ENCODE results near the gene KIAA0825.
A peak's percentile ranks its signal among the peaks of the same experiment; 100 is the strongest.

KIAA0825 gene

DNA sequence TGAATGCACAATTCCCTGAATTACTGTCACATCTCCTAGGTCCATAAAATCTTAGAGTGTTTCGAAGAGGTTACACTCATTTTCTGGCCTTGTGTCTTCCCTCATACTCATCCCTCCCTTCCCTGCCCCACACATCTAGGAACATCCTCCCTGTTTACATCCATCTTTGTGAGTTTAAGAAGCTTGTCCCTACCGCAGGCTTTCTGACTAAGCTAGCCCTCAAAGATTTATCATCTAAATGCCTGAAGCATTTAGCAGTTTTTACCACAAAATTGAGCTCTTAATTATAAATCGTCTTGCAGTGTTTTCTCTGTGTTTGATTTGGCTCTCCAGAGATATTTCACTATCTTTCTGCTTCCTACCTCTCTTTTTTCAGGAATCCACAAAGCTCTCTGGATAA lies 374.8 kb downstream of the KIAA0825 start:
- no peak for DNase-seq
- in situ Hi-C loops (cut with HindIII; ENCODE audit: low pct_ligation_motif_present, low pct_unique_long_range_greater_than_20kb, low sequenced_read_pairs) = no loop called here

DNA sequence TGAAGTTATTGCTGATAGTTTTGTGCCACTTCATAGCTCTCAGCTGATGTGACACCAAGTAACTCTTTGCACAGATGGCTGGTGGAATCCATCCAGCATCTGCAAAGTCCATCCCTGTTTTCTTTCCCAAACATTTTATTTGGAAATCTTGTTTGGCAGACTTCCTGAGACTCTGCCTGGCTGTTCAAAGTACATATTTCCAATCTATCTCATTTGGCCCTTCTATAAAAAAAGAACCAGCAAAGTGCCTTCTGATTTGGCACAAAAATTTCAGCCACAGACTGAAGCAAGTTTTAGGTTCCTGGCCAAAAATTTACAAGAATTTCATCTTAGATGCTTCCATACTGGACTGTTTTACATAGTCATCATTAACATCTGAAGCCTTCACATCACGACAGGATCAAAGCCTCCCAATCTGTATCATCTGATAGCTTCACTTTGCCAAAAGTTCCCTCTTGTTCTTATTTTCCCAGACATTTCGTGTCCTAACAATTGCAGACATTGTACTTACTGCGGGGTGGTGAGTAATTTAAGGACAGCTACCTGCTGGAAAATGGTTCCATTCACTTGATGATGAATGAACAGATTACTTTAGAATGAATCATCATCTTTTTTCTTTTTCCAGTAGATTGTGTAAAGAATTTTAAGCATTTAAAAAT lies 377.3 kb downstream of the KIAA0825 start:
- peak; percentile 5 for DNase-seq
- in situ Hi-C loops (cut with HindIII; ENCODE audit: low pct_ligation_motif_present, low pct_unique_long_range_greater_than_20kb, low sequenced_read_pairs) = no loop called here

DNA sequence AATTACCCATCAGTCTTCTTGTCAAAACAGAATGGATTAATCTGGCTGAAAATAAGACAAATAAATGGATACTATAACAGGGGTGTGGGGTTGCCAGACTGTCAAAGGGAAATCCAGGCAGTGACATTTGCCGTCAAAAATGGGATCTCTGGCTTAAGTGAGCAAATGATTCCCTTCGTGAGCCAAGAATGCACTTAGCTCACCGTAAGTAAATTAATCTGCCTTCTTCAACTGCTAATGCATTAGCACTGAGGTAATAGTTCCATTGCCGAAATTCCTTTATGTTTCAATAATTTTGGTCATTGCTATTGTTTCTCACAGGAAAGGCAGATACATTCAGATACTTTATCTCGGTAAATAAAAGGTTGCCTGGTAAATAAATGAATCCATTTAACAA lies 377.8 kb downstream of the KIAA0825 start:
- in situ Hi-C loops (cut with HindIII; ENCODE audit: low pct_ligation_motif_present, low pct_unique_long_range_greater_than_20kb, low sequenced_read_pairs) = no loop called here
- DNase-seq = no peak

DNA sequence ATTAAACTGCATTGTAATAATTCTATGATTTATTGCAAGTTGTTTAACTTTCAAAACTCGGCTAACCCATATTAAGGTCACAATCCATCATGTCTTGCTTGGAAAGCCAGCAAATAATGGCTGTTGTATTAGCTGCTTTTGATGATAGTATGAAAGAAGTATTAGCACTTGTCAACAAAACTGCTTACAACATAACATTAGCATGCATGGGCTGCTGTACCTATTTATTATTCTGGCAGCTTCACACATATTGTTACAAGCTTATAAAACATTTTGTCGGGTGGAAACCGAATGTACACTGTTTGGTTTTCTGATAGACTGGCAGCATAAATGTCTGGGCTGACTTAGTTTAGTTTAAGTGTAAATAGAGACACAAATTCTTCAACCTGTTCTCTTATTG lies 378.3 kb downstream of the KIAA0825 start:
- in situ Hi-C loops (cut with HindIII; ENCODE audit: low pct_ligation_motif_present, low pct_unique_long_range_greater_than_20kb, low sequenced_read_pairs) = no loop called here
- DNase-seq = no peak

DNA sequence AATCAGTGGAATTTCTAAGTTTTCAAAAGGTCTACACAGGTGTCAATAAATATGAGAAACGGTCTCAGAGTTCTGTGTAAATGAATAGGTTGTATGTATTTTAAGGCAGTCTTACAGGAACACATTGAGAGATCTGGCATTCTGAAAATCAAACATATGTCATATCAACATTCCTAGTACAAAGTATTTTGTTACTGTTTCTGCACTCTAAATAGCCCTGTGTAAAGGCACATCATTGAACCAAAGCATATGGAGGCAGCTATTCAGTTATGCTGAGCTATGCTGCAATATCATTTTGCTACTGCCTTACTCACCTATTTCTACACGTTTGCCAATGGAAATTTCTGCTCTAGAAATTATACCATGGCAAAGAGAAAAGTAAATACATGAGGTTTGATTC lies 379.1 kb downstream of the KIAA0825 start:
- in situ Hi-C loops (cut with HindIII; ENCODE audit: low pct_ligation_motif_present, low pct_unique_long_range_greater_than_20kb, low sequenced_read_pairs) = no loop called here
- DNase-seq = no peak

DNA sequence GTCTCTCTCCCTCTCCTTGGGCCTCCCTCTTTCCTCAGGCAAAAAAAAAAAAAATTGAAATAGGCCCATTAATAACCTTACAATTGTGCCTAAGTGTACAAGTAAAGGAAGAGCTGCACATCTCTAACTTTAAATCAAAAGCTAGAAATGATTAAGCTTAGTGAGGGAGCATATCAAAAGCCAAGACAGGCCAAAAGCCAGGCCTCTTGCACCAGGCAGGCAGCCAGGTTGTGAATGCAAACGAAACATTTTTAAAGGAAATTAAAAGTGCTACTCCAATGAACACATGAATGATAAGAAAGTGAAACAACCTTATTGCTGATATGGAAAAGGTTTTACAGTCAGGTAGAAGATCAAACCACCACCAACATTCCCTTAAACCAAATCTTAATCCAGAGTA lies 383.4 kb downstream of the KIAA0825 start:
- DNase-seq = no peak
- in situ Hi-C loops (cut with HindIII; ENCODE audit: low pct_ligation_motif_present, low pct_unique_long_range_greater_than_20kb, low sequenced_read_pairs) = no loop called here

DNA sequence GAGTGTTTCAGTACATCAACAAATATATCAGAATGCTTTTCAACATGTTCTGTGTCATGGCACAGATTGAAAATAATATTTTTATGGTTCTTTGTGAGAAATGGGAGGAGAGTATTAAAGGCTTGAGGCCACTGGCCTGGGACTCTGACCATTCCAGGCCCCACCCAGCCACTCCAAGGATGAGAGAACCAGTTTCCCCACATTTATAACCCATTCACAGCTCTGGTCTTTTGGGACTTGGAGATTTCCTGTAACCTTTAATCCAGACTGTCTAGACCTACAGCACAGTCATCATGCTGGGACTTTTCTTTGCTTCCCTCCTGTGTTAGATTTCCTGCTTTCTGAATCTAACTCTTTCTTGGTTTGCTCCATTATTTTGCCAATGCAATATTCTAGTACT lies 389.6 kb downstream of the KIAA0825 start:
- in situ Hi-C loops (cut with HindIII; ENCODE audit: low pct_ligation_motif_present, low pct_unique_long_range_greater_than_20kb, low sequenced_read_pairs) = no loop called here
- DNase-seq = no peak

DNA sequence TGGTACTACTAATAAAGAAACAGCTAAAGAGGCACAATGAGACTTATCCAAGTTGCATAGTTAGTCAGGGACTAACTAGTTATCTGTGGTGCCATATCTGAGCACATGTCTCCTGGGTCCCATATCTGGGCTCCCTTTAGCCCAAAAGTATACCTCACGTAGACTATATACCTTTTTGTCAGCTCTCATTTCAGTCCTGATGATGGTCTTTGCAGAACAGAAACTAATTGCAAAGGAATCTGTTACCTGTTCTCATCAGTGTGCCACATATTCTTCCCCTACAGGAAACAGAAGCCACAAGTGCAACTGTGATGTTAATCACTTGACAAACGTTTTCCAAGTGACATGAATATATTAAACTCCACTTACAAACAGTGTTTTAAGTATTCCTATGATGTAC lies 395.2 kb downstream of the KIAA0825 start:
- in situ Hi-C loops (cut with HindIII; ENCODE audit: low pct_ligation_motif_present, low pct_unique_long_range_greater_than_20kb, low sequenced_read_pairs) = no loop called here
- no peak for DNase-seq

DNA sequence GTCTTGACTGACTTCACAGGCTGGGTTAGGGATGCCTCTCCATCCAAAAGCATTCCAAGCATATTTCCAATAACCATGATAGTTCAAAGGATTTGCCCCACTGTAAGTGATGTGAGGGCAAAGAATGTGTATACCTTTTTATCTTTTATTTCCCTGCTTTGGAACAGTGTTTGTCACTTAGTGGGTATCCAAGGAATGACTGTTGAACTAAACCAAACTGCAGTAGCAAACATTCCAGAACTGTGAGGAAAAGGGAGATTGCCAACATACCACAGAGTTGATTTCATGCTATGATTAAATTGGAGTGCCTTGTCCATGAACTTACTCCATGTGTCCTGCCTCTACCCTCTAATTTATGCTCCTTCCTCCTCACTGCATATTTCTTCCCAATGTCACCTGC lies 400.0 kb downstream of the KIAA0825 start:
- peak; percentile 79 for DNase-seq
- in situ Hi-C loops (cut with HindIII; ENCODE audit: low pct_ligation_motif_present, low pct_unique_long_range_greater_than_20kb, low sequenced_read_pairs) = no loop called here

DNA sequence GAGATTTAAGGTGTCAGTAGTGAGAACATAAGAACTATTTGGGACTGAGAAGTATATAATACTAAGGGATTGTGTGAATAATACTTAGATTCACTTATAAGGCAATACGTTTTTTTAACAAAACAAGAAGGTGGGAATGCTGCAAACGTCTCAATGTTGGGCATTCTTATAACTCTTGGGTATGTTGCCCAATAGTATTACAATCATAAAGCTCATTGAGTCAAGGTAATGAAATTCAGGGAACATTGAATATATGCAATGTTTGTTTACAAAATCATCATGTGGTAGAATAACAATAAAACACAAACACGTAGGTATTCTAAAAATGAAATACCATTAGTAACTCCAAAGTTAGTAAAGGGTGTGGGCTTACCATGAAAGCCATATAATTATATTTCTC lies 400.7 kb downstream of the KIAA0825 start:
- in situ Hi-C loops (cut with HindIII; ENCODE audit: low pct_ligation_motif_present, low pct_unique_long_range_greater_than_20kb, low sequenced_read_pairs) = no loop called here
- DNase-seq = no peak

DNA sequence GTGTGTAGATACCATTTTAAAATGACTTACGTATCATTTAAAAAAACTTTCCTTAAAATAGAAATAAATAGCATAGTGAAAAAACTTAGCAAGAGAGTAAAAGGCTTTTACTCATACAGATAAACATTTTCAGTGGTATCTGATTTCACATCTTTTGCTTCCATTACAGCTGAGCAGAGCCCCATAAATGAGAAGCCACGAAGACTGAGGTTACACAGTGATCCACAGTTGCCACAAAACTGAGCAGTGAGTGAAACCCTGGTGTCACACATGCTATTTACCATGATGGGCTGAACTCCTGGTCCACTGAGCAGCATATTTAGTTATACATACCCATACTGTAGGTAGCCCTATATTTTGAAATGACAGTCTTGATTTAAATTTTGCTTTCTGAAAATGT lies 401.2 kb downstream of the KIAA0825 start:
- DNase-seq = no peak
- in situ Hi-C loops (cut with HindIII; ENCODE audit: low pct_ligation_motif_present, low pct_unique_long_range_greater_than_20kb, low sequenced_read_pairs) = no loop called here

DNA sequence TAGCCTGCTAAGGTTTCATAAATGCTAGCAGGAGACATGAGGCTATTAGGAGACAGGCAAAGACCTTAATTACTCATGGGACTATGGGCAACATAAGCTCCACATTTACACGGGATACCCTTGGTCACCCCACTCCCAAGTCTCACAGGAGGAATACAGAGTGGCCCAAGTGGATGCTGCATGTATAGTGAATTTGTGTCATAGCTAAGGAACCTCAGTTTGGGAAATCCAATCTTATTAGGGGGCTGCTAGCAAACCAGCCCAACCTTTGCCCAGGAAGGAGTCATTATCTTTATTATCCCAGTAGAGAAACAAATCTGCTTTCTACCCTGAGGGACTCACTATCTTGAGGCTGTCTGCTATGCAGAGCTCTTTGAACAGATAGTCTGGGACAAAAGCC lies 405.9 kb downstream of the KIAA0825 start:
- DNase-seq = no peak
- in situ Hi-C loops (cut with HindIII; ENCODE audit: low pct_ligation_motif_present, low pct_unique_long_range_greater_than_20kb, low sequenced_read_pairs) = no loop called here

DNA sequence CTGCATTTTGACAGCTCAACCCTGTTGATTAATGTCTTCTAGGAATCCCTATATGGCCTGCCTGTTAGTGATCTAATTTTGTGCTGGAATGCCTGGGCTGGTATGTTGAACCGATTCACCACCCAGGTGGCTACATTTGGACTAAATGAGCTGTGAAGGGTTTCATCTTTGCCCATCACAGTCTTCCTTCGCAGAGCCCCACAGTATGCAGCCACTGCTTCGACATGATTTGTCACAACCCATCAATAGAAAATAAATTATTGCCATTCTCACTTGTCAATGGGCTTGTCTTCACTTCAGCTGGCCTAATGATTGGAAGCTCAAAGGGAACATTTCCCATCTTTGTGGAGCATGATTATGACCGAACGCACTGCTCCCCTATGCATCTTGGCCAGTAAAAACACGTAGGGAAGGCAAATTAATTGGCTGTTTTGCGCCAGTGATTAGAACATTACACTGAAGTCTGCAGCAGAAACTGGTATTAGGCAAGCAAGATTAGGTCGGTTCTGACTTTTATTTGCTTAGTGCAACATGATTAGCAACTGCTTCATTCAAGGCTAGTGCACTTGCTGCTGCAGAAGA lies 408.5 kb downstream of the KIAA0825 start:
- DNase-seq = no peak
- in situ Hi-C loops (cut with HindIII; ENCODE audit: low pct_ligation_motif_present, low pct_unique_long_range_greater_than_20kb, low sequenced_read_pairs) = no loop called here

DNA sequence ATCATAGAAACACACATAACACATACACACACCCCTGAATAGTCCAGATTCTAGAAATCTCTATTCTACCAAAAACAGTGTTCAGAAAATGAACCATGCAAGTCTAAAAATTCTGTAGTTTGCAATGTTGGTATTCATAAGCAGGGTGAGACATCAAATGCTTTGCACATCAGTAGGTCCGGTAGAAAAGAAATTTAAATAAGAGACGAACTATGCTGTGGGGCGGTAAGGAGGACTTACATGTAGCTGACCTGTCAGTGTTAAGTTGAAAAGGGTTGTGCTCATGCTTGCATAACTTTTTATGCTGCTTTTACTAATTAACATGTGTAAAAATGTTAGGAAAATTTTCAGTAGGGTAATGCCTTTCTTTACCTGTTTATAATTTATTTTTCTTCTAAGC lies 409.1 kb downstream of the KIAA0825 start:
- in situ Hi-C loops (cut with HindIII; ENCODE audit: low pct_ligation_motif_present, low pct_unique_long_range_greater_than_20kb, low sequenced_read_pairs) = no loop called here
- no peak for DNase-seq

DNA sequence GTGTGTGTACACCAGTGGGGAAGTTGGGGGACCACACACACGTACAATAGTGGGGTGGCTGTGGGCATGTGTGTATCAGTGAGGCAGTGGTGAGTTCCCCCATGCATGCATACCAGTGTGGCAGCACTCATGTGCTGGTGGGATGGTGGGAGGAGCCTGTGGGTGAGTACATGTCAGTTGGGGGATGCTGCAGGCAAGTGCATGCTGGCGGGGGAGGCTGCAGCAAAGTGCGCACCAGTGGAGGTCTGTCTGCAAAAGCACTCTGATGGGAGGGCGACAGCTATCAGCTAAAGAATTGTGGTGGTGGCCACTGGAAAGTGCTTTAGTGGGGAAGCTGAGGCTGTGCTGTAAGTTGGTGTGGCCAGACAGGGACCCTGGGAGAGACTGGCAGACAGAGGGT lies 418.8 kb downstream of the KIAA0825 start:
- no peak for DNase-seq
- in situ Hi-C loops (cut with HindIII; ENCODE audit: low pct_ligation_motif_present, low pct_unique_long_range_greater_than_20kb, low sequenced_read_pairs) = no loop called here

DNA sequence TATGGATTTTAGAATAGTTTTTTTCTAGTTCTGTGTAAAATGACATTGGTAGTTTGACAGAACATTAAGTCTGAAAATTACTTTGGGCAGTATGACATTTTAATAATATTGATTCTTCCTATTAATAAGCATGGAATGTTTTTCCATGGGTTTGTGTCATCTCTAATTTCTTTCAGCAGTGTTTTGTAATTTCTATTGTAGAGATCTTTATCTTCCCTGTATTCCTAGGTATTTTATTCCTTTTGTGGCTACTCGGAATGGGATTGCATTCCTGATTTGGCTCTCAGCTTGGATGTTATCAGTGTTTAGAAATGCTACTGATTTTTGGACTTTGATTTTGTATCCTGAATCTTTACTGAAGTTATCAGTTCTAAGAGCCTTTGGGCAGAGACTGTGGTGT lies 420.4 kb downstream of the KIAA0825 start:
- in situ Hi-C loops (cut with HindIII; ENCODE audit: low pct_ligation_motif_present, low pct_unique_long_range_greater_than_20kb, low sequenced_read_pairs) = no loop called here
- no peak for DNase-seq

DNA sequence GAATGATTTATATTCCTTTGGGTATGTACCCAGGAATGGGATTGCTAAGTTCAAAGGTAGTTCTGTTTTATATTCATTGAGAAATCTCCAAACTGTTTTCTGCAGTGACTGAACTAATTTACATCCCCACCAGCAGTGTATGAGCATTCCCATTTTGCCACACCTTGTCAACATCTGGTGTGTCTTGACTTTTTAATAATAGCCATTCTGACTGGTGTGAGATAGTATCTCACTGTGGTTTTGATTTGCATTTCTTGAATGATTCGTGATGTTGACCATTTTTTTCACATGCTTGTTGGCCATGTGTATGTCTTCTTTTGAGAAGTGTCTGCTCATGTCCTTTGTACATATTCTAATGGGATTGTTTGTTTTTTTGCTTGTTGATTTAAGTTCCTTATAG lies 421.5 kb downstream of the KIAA0825 start:
- no peak for DNase-seq
- in situ Hi-C loops (cut with HindIII; ENCODE audit: low pct_ligation_motif_present, low pct_unique_long_range_greater_than_20kb, low sequenced_read_pairs) = no loop called here

DNA sequence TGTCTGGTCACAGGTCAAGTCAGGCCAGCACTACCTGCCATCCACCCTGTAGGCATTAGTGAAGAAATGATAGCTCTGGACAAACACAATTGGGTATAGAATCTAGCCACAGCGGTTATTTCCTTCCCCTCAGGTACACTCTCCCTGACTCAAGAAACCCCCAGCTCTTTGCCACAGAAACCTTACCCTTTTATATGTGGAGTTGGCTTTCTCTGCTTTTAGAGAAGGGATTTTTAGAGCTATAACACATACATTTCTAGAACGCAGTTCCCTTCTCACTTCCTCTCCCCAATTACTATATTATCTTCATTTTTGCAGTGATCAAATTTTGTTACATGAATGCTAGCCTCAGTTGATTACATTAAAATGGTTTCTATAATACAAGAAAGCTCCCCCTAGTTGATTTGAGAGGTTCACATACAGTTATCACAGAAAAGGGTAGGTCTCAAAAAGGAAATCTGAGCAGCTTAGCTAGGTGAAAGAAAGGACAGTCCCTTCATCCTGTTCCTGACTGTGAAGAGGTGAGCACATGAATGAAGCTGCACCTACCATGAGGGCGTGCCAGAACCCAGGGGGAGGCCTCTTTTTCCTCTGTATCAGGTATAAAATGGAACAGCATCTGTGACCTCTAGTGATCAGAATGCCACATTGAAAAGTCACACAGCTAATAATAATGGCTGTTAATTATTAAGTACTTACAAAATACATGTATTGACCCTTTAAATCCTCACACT lies 425.6 kb downstream of the KIAA0825 start:
- no peak for DNase-seq
- in situ Hi-C loops (cut with HindIII; ENCODE audit: low pct_ligation_motif_present, low pct_unique_long_range_greater_than_20kb, low sequenced_read_pairs) = no loop called here

DNA sequence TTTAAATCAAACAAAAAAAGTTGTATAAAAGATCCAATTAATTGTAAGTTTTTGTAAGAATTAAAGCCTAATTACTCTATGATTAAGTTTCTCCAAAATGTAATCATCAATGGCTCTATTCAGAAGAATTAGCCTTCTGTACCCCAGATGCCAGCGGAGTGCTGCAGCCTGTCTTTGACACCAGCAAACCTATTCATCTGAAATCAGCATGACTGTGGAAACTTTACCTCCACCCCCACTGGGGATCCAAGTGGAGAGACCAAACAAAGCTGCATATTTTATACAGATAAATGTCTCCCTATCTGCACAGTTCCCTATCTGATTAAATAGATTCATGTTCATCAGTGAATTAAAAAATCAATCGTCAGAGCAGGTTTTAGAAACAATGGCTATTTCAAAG lies 426.8 kb downstream of the KIAA0825 start:
- in situ Hi-C loops (cut with HindIII; ENCODE audit: low pct_ligation_motif_present, low pct_unique_long_range_greater_than_20kb, low sequenced_read_pairs) = no loop called here
- no peak for DNase-seq

DNA sequence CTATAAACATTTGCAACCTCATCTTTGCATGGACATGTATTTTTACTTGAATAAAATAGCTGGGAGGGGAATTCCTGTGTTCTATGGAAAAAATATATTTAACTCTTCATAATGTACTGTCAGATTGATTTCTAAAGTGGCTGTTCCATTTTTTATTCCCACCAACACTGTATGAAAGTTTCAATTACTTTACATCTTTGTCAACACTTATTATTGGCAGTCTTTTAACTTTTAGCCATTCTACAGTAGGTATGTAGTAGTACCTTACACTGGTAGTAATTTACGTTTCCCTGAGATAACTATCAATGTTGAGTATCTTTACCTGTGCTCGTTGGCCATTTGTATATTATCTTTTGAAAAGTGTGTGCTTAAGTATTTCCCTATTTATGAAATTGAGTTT lies 429.7 kb downstream of the KIAA0825 start:
- no peak for DNase-seq
- in situ Hi-C loops (cut with HindIII; ENCODE audit: low pct_ligation_motif_present, low pct_unique_long_range_greater_than_20kb, low sequenced_read_pairs) = no loop called here

Measured in ACHN (cell line).